Measurements from ENCODE around the gene HRH1. TPM values are rescaled to one million over a fixed set of nuclear protein-coding genes. Genes with fewer than 3 reads are reported as not detected.

Gene HRH1
- total and polyA plus RNA-seq, 2 donors (not counting 3 experiments of a cell fraction or from before 2014, with no cell fraction given) = 16.2 to 21.2 TPM

DNA sequence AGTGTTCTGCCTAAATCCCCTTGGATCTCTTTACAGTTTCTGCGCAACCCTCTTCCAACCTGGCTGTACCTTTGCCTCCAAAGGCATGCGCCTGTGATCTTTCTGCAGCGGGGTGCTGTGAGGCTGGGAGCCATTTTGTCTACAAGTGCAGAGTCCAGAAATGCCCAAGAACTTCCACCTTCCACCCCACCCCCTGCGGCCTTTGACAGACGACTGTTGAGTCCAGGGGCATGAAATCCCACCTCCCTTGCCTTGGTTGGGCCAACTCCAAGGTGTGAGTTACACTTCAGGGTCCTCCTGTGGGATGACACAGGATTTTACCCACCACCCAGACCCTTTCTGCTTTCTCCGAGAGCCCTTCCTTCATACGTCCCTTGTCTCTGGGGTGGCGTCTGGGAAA lies 24.1 kb downstream of the HRH1 start:
- no peak for DNase-seq (ENCODE audit: low read depth, low spot score)
- Histone ChIP-seq H3K36me3 (ENCODE audit: control insufficient read depth in 2 of 2, extremely low read depth in 1 of 2, insufficient read depth in 2 of 2, low read length in 2 of 2) (peaks cover 0 to 16% of the 10 kb centered on the region in 2 experiments), H3K4me2 (ENCODE audit: insufficient read depth, low read length) (no peak overlapping the region), H3K9ac (replicated peaks; ENCODE audit: extremely low read depth, insufficient read depth, low read length) (no peak overlapping the region), H3K9me3 (replicated peaks; ENCODE audit: control insufficient read depth, insufficient read depth, low read length) (no peaks in the 10 kb centered on the region), H3K27ac (ENCODE audit: insufficient read depth, low read depth, low read length) (no peak overlapping the region), H3K9me1 (replicated peaks; ENCODE audit: control insufficient read depth, extremely low read depth, insufficient read depth, low read length) (no peaks in the 10 kb centered on the region), H4K20me1 (replicated peaks; ENCODE audit: control insufficient read depth, extremely low read depth, insufficient read depth, low read length) (no peaks in the 10 kb centered on the region), H3K4me1 (ENCODE audit: control insufficient read depth, extremely low read depth, insufficient read depth, low read length) (peaks cover 20% of the 10 kb centered on the region), H3K4me3 (replicated peaks in 1 of 3; ENCODE audit: insufficient read depth in 1 of 3, low read depth in 1 of 3, low read length in 3 of 3) (no peak overlapping the region), H3K27me3 (ENCODE audit: control insufficient read depth in 2 of 2, insufficient read depth in 2 of 2, low read length in 2 of 2) (no peaks in the 10 kb centered on the region), H2AFZ (ENCODE audit: low read depth, low read length) (no peak overlapping the region), H3K79me2 (ENCODE audit: control insufficient read depth, insufficient read depth, low read length) (peaks cover 27% of the 10 kb centered on the region)
- intact Hi-C loops (cut with micrococcal nuclease) = no loop called here
- dilution Hi-C loops (cut with MboI; ENCODE audit: extremely low pct_ligation_motif_present, low sequenced_read_pairs) = no loop called here
- no peak for FAIRE-seq
- BruUV-seq (replicated peaks) = no TSS peak
- TF ChIP-seq POLR2AphosphoS5 (IDR thresholded peaks at IDR 0.05; ENCODE audit: insufficient read depth, low read depth, low read length) (no peak), GATA2 (IDR thresholded peaks at IDR 0.05; ENCODE audit: insufficient read depth, insufficient read length, low read depth, low read length) (no peak), POLR2A (IDR thresholded peaks at IDR 0.05; ENCODE audit: low read depth, low read length) (no peak), JUN (IDR thresholded peaks at IDR 0.05; ENCODE audit: borderline replicate concordance, insufficient read depth, insufficient read length, low read depth) (no peak), MYC (IDR thresholded peaks at IDR 0.05; ENCODE audit: low read depth, low read length) (no peak), EZH2 (IDR thresholded peaks at IDR 0.05; ENCODE audit: borderline replicate concordance, low read depth, low read length, severe bottlenecking) (no peak), FOS (IDR thresholded peaks at IDR 0.05; ENCODE audit: borderline replicate concordance, insufficient read depth, low read length) (no peak)
- TF ChIP-seq, protein P1, sequence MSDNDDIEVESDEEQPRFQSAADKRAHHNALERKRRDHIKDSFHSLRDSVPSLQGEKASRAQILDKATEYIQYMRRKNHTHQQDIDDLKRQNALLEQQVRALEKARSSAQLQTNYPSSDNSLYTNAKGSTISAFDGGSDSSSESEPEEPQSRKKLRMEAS (IDR thresholded peaks at IDR 0.05; ENCODE audit: insufficient read depth, insufficient read length) = no peak
- TF ChIP-seq, protein P2, sequence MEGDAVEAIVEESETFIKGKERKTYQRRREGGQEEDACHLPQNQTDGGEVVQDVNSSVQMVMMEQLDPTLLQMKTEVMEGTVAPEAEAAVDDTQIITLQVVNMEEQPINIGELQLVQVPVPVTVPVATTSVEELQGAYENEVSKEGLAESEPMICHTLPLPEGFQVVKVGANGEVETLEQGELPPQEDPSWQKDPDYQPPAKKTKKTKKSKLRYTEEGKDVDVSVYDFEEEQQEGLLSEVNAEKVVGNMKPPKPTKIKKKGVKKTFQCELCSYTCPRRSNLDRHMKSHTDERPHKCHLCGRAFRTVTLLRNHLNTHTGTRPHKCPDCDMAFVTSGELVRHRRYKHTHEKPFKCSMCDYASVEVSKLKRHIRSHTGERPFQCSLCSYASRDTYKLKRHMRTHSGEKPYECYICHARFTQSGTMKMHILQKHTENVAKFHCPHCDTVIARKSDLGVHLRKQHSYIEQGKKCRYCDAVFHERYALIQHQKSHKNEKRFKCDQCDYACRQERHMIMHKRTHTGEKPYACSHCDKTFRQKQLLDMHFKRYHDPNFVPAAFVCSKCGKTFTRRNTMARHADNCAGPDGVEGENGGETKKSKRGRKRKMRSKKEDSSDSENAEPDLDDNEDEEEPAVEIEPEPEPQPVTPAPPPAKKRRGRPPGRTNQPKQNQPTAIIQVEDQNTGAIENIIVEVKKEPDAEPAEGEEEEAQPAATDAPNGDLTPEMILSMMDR (IDR thresholded peaks at IDR 0.05; ENCODE audit: extremely low read depth in 1 of 2, insufficient read depth in 1 of 2, low read depth in 1 of 2, low read length in 2 of 2) = no peak
- ChIA-PET POLR2A (no interaction called here), CTCF (interaction anchor here (0.9 kb wide), 1 partner anchor 9 kb away, joined by 3 read pairs; no protein-coding TSS in a partner anchor)
